HEK293 (cell line): Measurements from ENCODE around the gene NDOR1.

Experiments used
- CTCF ChIA-PET: fragments of 350-600 bp; formaldehyde crosslinking; extraction: SDS; loops from one replicate; lab custom pipeline; 2021; ENCODE audit warnings: antibody characterized with exemption; lab: Yijun Ruan, JAX
- POLR2A ChIA-PET: fragments of 300-600 bp; formaldehyde crosslinking; extraction: SDS; loops from one replicate; lab custom pipeline; 2020; ENCODE audit warnings: antibody characterized with exemption, inconsistent platforms; lab: Yijun Ruan, JAX
- H3K27ac ChIP-seq: fragments of 200-500 bp; sonication (Bioruptor generic); 2 replicates; pipeline ENCODE4 v1.5.1; 2014; ENCODE audit warnings: low read depth, low read length, control low read depth, inconsistent platforms; ENCODE audit errors: extremely low read depth
- H3K36me3 ChIP-seq, 2 experiments: fragments of 200-500 bp in 1 of 2; sonication (Bioruptor generic) in 1 of 2; 1 replicate in 1 of 2; 2 replicates in 1 of 2; pipeline ENCODE4 v1.5.1; 2014 to 2017; ENCODE audit warnings: inconsistent platforms in 2 of 2, low read length in 2 of 2; ENCODE audit not compliant: control insufficient read depth in 2 of 2, insufficient read depth in 1 of 2
- H3K4me1 ChIP-seq: fragments of 200-500 bp; sonication (Bioruptor generic); 2 replicates; pipeline ENCODE4 v1.5.1; 2014; ENCODE audit warnings: mild to moderate bottlenecking, low read length, inconsistent platforms; ENCODE audit not compliant: control insufficient read depth, insufficient read depth
- H3K4me3 ChIP-seq: 2 replicates; pipeline ENCODE4 v1.5.1; 2011; ENCODE audit warnings: low read depth, mild to moderate bottlenecking, control low read depth, low read length, moderate library complexity
- H3K9me3 ChIP-seq: fragments of 200-500 bp; sonication (Bioruptor generic); 2 replicates; pipeline ENCODE4 v1.5.1; 2014; ENCODE audit warnings: low read depth, low read length, inconsistent platforms; ENCODE audit not compliant: control insufficient read depth, insufficient read depth
- EGR2 ChIP-seq: fragments of 450-650 bp; formaldehyde crosslinking; IDR thresholded peaks from 2 replicates; pipeline ENCODE4 v1.5.1; 2016; ENCODE audit warnings: low read depth, missing biosample characterization, missing genetic modification characterization
- GLI2 ChIP-seq: fragments of 450-650 bp; formaldehyde crosslinking; IDR thresholded peaks from 2 replicates; pipeline ENCODE4; 2017; ENCODE audit warnings: missing biosample characterization, missing genetic modification characterization, low read depth, borderline replicate concordance
- GLIS1 ChIP-seq: fragments of 450-650 bp; formaldehyde crosslinking; IDR thresholded peaks from 2 replicates; pipeline ENCODE4 v1.5.1; 2016; ENCODE audit warnings: missing biosample characterization, missing genetic modification characterization
- KLF10 ChIP-seq: fragments of 450-650 bp; IDR thresholded peaks from 2 replicates; pipeline ENCODE4 v1.5.1; 2018; ENCODE audit warnings: missing biosample characterization, mild to moderate bottlenecking, missing genetic modification characterization
- KLF16 ChIP-seq: fragments of 450-650 bp; formaldehyde crosslinking; IDR thresholded peaks from 2 replicates; pipeline ENCODE4 v1.5.1; 2017; ENCODE audit warnings: missing biosample characterization, missing genetic modification characterization
- KLF8 ChIP-seq: fragments of 450-650 bp; formaldehyde crosslinking; IDR thresholded peaks from 2 replicates; pipeline ENCODE4 v1.5.1; 2016; ENCODE audit warnings: missing biosample characterization, missing genetic modification characterization
- MEIS1 ChIP-seq: sonication (generic); formaldehyde crosslinking; IDR thresholded peaks from 2 replicates; pipeline ENCODE4 v1.8.1; 2022; ENCODE audit warnings: missing genetic modification reagents, mild to moderate bottlenecking, borderline replicate concordance
- SCRT1 ChIP-seq: fragments of 450-650 bp; formaldehyde crosslinking; IDR thresholded peaks from 2 replicates; pipeline ENCODE4 v1.5.1; 2016; ENCODE audit warnings: missing biosample characterization, missing genetic modification characterization, borderline replicate concordance
- YY1 ChIP-seq: fragments of 450-650 bp; formaldehyde crosslinking; IDR thresholded peaks from 2 replicates; pipeline ENCODE4 v1.5.1; 2018; ENCODE audit warnings: missing biosample characterization, missing genetic modification characterization
- ZBTB48 ChIP-seq: fragments of 450-650 bp; formaldehyde crosslinking; IDR thresholded peaks from 2 replicates; pipeline ENCODE4 v1.5.1; 2016; ENCODE audit warnings: missing biosample characterization, missing genetic modification characterization
- ZFP3 ChIP-seq: fragments of 450-650 bp; formaldehyde crosslinking; IDR thresholded peaks from 2 replicates; pipeline ENCODE4 v1.5.1; 2016; ENCODE audit warnings: low read depth, missing biosample characterization, missing genetic modification characterization
- ZIC2 ChIP-seq: fragments of 450-650 bp; formaldehyde crosslinking; IDR thresholded peaks from 2 replicates; pipeline ENCODE4 v1.5.1; 2016; ENCODE audit warnings: missing biosample characterization, missing genetic modification characterization
- ZNF157 ChIP-seq: fragments of 450-650 bp; formaldehyde crosslinking; IDR thresholded peaks from 2 replicates; pipeline ENCODE4 v1.5.1; 2016; ENCODE audit warnings: missing biosample characterization, missing genetic modification characterization
- ZNF341 ChIP-seq: fragments of 450-650 bp; formaldehyde crosslinking; IDR thresholded peaks from 2 replicates; pipeline ENCODE4; 2016; ENCODE audit warnings: low read depth, missing biosample characterization, missing genetic modification characterization
- ZNF366 ChIP-seq: fragments of 450-650 bp; formaldehyde crosslinking; conservative IDR thresholded peaks from 2 replicates; pipeline ENCODE4 v1.5.1; 2016; ENCODE audit warnings: missing biosample characterization, missing genetic modification characterization
- ZNF426 ChIP-seq: fragments of 450-650 bp; formaldehyde crosslinking; IDR thresholded peaks from 2 replicates; pipeline ENCODE4 v1.5.1; 2017; ENCODE audit warnings: missing biosample characterization, missing genetic modification characterization, mild to moderate bottlenecking, inconsistent platforms, moderate library complexity
- ZNF514 ChIP-seq: fragments of 450-650 bp; formaldehyde crosslinking; IDR thresholded peaks from 2 replicates; pipeline ENCODE4 v1.5.1; 2016; ENCODE audit warnings: missing biosample characterization, missing genetic modification characterization
- ZNF548 ChIP-seq: fragments of 450-650 bp; formaldehyde crosslinking; IDR thresholded peaks from 2 replicates; pipeline ENCODE4 v1.5.1; 2016; ENCODE audit warnings: missing biosample characterization, missing genetic modification characterization
- ZNF658 ChIP-seq: fragments of 450-650 bp; formaldehyde crosslinking; IDR thresholded peaks from 2 replicates; pipeline ENCODE4; 2016; ENCODE audit warnings: missing biosample characterization, missing genetic modification characterization
- ZNF707 ChIP-seq: fragments of 450-650 bp; formaldehyde crosslinking; IDR thresholded peaks from 2 replicates; pipeline ENCODE4 v1.5.1; 2016; ENCODE audit warnings: missing biosample characterization, missing genetic modification characterization
- ZNF777 ChIP-seq: fragments of 450-650 bp; formaldehyde crosslinking; IDR thresholded peaks from 2 replicates; pipeline ENCODE4 v1.5.1; 2017; ENCODE audit warnings: missing biosample characterization, missing genetic modification characterization, borderline replicate concordance
- ZSCAN30 ChIP-seq: fragments of 450-650 bp; IDR thresholded peaks from 2 replicates; pipeline ENCODE4 v1.5.1; 2018; ENCODE audit warnings: missing biosample characterization, mild to moderate bottlenecking, missing genetic modification characterization, moderate library complexity
- ZXDB ChIP-seq: fragments of 450-650 bp; formaldehyde crosslinking; IDR thresholded peaks from 2 replicates; pipeline ENCODE4 v1.5.1; 2016; ENCODE audit warnings: missing biosample characterization, missing genetic modification characterization
- TF ChIP-seq, protein P1 (sequence below): fragments of 450-650 bp; formaldehyde crosslinking; IDR thresholded peaks from 2 replicates; pipeline ENCODE4 v1.5.1; 2016; ENCODE audit warnings: missing biosample characterization, missing genetic modification characterization
- TF ChIP-seq, protein P2 (sequence below): fragments of 450-650 bp; formaldehyde crosslinking; IDR thresholded peaks from 2 replicates; pipeline ENCODE4 v1.5.0; 2017; ENCODE audit warnings: missing biosample characterization, missing genetic modification characterization, borderline replicate concordance
- TF ChIP-seq, protein P3 (sequence below): sonication (generic); formaldehyde crosslinking; IDR thresholded peaks from 2 replicates; pipeline ENCODE4 v1.8.1; 2022; ENCODE audit warnings: mild to moderate bottlenecking, moderate library complexity, missing genetic modification reagents
- TF ChIP-seq, protein P4 (sequence below): fragments of 450-650 bp; formaldehyde crosslinking; IDR thresholded peaks from 2 replicates; pipeline ENCODE4 v1.5.1; 2017; ENCODE audit warnings: missing biosample characterization, mild to moderate bottlenecking, missing genetic modification characterization, moderate library complexity
- TF ChIP-seq, protein P5 (sequence below): fragments of 450-650 bp; formaldehyde crosslinking; IDR thresholded peaks from 2 replicates; pipeline ENCODE4 v1.5.1; 2016; ENCODE audit warnings: missing biosample characterization, missing genetic modification characterization

NDOR1 gene

DNA sequence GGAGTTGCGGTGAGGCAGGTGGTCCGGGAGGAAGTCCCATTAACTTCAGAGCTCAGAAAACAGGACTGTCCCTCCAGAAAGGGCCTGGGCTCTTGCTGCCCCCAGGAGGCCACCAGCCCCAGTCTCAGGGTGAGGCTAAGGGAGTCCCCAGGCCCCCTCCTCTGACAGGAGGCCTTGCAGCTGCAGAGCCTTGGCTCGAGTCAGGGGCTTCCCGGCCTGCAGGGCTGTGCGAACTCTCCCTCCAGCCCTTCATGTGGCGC is 42.3 kb downstream of the NDOR1 start:
- ChIA-PET CTCF (interaction anchor here (0.7 to 3.6 kb wide), 4 partner anchors 9 to 175 kb away, joined by 3 to 29 read pairs (median 4); partner anchors contain the start of genes EXD3 and NOXA1), POLR2A (interaction anchor here (0.9 to 1.5 kb wide), 2 partner anchors 11 to 54 kb away, joined by 3 to 5 read pairs; partner anchors contain the start of gene NRARP)
- H3K4me3 ChIP-seq, result no peak overlapping the region
- H3K36me3 ChIP-seq, result peaks cover 0 to 12% of the 10 kb centered on the region in 2 experiments; a peak in 1 of 3 replicates
- H3K9me3 ChIP-seq, result no peaks in the 10 kb centered on the region
- no peak overlapping the region for H3K27ac ChIP-seq
- no peak for TF ChIP-seq GLI2 (tag by site-specific recombination)
- TF ChIP-seq SCRT1, result no peak
- no peak for TF ChIP-seq ZSCAN30 (tag by site-specific recombination)
- TF ChIP-seq, protein P1, sequence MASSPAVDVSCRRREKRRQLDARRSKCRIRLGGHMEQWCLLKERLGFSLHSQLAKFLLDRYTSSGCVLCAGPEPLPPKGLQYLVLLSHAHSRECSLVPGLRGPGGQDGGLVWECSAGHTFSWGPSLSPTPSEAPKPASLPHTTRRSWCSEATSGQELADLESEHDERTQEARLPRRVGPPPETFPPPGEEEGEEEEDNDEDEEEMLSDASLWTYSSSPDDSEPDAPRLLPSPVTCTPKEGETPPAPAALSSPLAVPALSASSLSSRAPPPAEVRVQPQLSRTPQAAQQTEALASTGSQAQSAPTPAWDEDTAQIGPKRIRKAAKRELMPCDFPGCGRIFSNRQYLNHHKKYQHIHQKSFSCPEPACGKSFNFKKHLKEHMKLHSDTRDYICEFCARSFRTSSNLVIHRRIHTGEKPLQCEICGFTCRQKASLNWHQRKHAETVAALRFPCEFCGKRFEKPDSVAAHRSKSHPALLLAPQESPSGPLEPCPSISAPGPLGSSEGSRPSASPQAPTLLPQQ (tag by site-specific recombination), result no peak
- TF ChIP-seq ZNF157, result no peak
- TF ChIP-seq ZNF548 (tag by site-specific recombination), result no peak
- TF ChIP-seq YY1 (tag by site-specific recombination), result no peak
- TF ChIP-seq ZNF514 (tag by site-specific recombination), result no peak
- TF ChIP-seq KLF8 (tag by site-specific recombination), result no peak
- H3K4me1 ChIP-seq, result peaks cover 3% of the 10 kb centered on the region; the same call in 1 of the 2 replicates

DNA sequence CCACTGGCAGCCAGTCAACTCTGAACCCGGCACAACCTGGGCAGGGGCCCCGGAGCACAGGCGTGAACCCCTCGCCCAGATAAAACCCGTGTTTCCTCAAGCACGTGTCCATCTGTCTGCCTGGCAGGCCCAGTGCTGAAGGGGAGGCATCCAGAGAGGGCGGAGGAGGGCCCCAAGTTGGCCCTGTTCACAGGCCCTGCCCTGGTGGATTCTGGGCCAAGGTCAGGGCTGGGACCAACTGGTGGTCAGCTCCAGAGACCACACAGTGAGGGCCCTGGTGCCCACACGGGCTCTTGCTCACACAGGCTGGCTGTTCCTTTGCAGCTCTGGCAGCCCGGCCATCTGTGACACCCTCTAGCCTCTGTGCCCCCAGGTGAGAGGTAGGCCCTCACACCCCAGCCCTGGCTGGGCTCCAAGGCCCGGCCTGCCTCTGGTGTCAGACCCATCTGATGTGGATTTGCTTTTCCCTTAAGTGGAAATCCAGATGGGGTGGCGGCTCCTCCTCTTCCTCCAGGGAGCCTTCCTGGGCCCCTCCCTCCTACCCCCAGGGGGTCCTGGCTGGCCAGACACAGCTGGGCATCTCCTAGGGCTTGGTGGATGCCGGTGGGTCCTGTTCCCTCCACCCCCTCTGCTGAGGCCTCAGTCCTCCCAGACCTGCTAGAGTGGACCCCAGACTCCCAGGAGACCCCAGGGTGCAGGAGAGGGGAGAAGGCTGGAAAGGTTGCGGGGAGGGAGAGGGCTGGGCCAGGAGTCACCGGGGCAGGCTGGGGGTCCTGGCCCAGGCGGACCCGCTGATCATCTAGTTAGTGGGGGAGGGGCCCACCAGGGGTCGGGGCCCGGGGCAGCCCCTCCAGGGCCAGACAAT is 45.1 kb downstream of the NDOR1 start:
- CTCF ChIA-PET, result interaction anchor here (0.5 to 2.3 kb wide), 3 partner anchors 12 to 17 kb away, joined by 3 to 14 read pairs (median 5); no protein-coding TSS in a partner anchor
- H3K36me3 ChIP-seq, result no peaks in the 10 kb centered on the region
- H3K27ac ChIP-seq, result no peak overlapping the region
- no peaks in the 10 kb centered on the region; the same call in 1 of the 2 replicates for H3K4me1 ChIP-seq
- no peaks in the 10 kb centered on the region for H3K9me3 ChIP-seq
- no peak overlapping the region for H3K4me3 ChIP-seq
- POLR2A ChIA-PET, result interaction anchor here (0.6 to 9.1 kb wide), 4 partner anchors 9 to 722 kb away, joined by 3 to 336 read pairs (median 4); partner anchors contain the start of gene TUBB4B
- TF ChIP-seq KLF10 (tag by site-specific recombination), result no peak
- no peak for TF ChIP-seq MEIS1 (CRISPR knock-in tag)
- TF ChIP-seq ZNF777, result no peak
- peak; percentile 23; the same call in 1 of the 2 replicates for TF ChIP-seq ZNF341
- no peak for TF ChIP-seq ZXDB (tag by site-specific recombination)
- TF ChIP-seq ZNF707 (tag by site-specific recombination), result no peak
- no peak for TF ChIP-seq ZBTB48 (tag by site-specific recombination)
- no peak for TF ChIP-seq ZNF426
- no peak for TF ChIP-seq EGR2 (tag by site-specific recombination)
- no peak for TF ChIP-seq ZNF366
- TF ChIP-seq, protein P2, sequence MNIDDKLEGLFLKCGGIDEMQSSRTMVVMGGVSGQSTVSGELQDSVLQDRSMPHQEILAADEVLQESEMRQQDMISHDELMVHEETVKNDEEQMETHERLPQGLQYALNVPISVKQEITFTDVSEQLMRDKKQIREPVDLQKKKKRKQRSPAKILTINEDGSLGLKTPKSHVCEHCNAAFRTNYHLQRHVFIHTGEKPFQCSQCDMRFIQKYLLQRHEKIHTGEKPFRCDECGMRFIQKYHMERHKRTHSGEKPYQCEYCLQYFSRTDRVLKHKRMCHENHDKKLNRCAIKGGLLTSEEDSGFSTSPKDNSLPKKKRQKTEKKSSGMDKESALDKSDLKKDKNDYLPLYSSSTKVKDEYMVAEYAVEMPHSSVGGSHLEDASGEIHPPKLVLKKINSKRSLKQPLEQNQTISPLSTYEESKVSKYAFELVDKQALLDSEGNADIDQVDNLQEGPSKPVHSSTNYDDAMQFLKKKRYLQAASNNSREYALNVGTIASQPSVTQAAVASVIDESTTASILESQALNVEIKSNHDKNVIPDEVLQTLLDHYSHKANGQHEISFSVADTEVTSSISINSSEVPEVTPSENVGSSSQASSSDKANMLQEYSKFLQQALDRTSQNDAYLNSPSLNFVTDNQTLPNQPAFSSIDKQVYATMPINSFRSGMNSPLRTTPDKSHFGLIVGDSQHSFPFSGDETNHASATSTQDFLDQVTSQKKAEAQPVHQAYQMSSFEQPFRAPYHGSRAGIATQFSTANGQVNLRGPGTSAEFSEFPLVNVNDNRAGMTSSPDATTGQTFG (tag by site-specific recombination), result no peak
- TF ChIP-seq ZNF658 (tag by site-specific recombination), result no peak
- TF ChIP-seq, protein P3, sequence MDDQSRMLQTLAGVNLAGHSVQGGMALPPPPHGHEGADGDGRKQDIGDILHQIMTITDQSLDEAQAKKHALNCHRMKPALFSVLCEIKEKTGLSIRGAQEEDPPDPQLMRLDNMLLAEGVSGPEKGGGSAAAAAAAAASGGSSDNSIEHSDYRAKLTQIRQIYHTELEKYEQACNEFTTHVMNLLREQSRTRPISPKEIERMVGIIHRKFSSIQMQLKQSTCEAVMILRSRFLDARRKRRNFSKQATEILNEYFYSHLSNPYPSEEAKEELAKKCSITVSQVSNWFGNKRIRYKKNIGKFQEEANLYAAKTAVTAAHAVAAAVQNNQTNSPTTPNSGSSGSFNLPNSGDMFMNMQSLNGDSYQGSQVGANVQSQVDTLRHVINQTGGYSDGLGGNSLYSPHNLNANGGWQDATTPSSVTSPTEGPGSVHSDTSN (CRISPR knock-in tag), result no peak
- peak; percentile 80 for TF ChIP-seq ZIC2 (tag by site-specific recombination)
- TF ChIP-seq GLIS1 (tag by site-specific recombination), result peak; percentile 43
- TF ChIP-seq SCRT1, result no peak
- no peak for TF ChIP-seq ZFP3 (tag by site-specific recombination)
- TF ChIP-seq, protein P4, sequence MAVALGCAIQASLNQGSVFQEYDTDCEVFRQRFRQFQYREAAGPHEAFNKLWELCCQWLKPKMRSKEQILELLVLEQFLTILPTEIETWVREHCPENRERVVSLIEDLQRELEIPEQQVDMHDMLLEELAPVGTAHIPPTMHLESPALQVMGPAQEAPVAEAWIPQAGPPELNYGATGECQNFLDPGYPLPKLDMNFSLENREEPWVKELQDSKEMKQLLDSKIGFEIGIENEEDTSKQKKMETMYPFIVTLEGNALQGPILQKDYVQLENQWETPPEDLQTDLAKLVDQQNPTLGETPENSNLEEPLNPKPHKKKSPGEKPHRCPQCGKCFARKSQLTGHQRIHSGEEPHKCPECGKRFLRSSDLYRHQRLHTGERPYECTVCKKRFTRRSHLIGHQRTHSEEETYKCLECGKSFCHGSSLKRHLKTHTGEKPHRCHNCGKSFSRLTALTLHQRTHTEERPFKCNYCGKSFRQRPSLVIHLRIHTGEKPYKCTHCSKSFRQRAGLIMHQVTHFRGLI, result no peak
- TF ChIP-seq KLF16 (tag by site-specific recombination), result no peak
- TF ChIP-seq, protein P5, sequence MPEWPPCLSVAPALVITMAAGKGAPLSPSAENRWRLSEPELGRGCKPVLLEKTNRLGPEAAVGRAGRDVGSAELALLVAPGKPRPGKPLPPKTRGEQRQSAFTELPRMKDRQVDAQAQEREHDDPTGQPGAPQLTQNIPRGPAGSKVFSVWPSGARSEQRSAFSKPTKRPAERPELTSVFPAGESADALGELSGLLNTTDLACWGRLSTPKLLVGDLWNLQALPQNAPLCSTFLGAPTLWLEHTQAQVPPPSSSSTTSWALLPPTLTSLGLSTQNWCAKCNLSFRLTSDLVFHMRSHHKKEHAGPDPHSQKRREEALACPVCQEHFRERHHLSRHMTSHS (tag by site-specific recombination), result no peak
